ENCODE data around the gene CUBN. TPM values are rescaled to one million over a fixed set of nuclear protein-coding genes. Genes with fewer than 3 reads are reported as not detected.

The CUBN gene
- total RNA-seq, 1 experiment from 2014 or later: 1.3 TPM

DNA sequence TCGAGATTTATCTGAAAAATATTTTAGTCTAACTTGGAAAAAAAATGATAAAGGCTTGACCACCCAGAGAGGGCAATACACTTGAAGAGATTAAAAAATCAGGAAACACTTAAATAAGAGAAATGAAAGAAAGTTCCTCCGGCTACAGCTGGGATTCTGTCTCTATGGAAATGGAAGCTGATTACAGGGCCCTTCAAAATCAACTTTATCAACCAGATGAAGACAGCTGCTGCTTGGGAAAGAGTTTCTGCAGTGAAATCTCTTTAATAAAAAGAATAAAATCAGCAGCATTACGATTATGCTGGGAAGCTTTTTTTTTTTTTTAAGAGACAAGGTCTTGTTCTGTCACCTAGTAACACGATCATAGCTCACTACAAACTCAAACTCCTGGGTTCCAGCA lies 316.9 kb downstream of the CUBN start:
- intact Hi-C loops (cut with micrococcal nuclease; ENCODE audit: unreplicated experiment): no loop called here
- no peaks in the 10 kb centered on the region for H3K9me3 ChIP-seq (ENCODE audit: control insufficient read depth, insufficient read depth, low read depth, low read length)
- H3K4me1 ChIP-seq (ENCODE audit: control insufficient read depth, insufficient read depth, low read length): peaks cover 7% of the 10 kb centered on the region; the same call in 1 of the 2 replicates
- H3K36me3 ChIP-seq (ENCODE audit: control insufficient read depth, insufficient read depth, low read length): no peaks in the 10 kb centered on the region
- no peak overlapping the region for H3K4me3 ChIP-seq (ENCODE audit: low read depth in 2 of 2, low read length in 2 of 2)
- TF ChIP-seq TCF7L2 (IDR thresholded peaks at IDR 0.05; ENCODE audit: low read depth, low read length) (no peak), POLR2AphosphoS5 (IDR thresholded peaks at IDR 0.05; ENCODE audit: low read depth, low read length) (no peak), REST (IDR thresholded peaks at IDR 0.05; ENCODE audit: insufficient read depth in 1 of 2, low read depth in 2 of 2, low read length in 1 of 2) (no peak), SIN3A (IDR thresholded peaks at IDR 0.05; ENCODE audit: borderline replicate concordance, insufficient read depth, low read depth, low read length) (no peak)
- TF ChIP-seq, protein P1, sequence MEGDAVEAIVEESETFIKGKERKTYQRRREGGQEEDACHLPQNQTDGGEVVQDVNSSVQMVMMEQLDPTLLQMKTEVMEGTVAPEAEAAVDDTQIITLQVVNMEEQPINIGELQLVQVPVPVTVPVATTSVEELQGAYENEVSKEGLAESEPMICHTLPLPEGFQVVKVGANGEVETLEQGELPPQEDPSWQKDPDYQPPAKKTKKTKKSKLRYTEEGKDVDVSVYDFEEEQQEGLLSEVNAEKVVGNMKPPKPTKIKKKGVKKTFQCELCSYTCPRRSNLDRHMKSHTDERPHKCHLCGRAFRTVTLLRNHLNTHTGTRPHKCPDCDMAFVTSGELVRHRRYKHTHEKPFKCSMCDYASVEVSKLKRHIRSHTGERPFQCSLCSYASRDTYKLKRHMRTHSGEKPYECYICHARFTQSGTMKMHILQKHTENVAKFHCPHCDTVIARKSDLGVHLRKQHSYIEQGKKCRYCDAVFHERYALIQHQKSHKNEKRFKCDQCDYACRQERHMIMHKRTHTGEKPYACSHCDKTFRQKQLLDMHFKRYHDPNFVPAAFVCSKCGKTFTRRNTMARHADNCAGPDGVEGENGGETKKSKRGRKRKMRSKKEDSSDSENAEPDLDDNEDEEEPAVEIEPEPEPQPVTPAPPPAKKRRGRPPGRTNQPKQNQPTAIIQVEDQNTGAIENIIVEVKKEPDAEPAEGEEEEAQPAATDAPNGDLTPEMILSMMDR (IDR thresholded peaks at IDR 0.05): no peak
- in situ Hi-C loops (cut with HindIII; ENCODE audit: low pct_unique_long_range_greater_than_20kb, low sequenced_read_pairs): no loop called here
- DNase-seq (ENCODE audit: low read depth, low spot score) (no peak), ATAC-seq (no peak)
- H3K27me3 ChIP-seq (ENCODE audit: control insufficient read depth, insufficient read depth, low read length): no peaks in the 10 kb centered on the region
- no peak overlapping the region for H3K27ac ChIP-seq (ENCODE audit: low read length)
- CTCF ChIA-PET: interaction anchor here (0.5 to 0.6 kb wide), 2 partner anchors 463 to 771 kb away, joined by 3 to 4 read pairs; no protein-coding TSS in a partner anchor
- no TSS peak for BruUV-seq (replicated peaks)
- POLR2A ChIA-PET: interaction anchor here (0.5 to 0.6 kb wide), 2 partner anchors 626 to 1257 kb away, joined by 3 to 4 read pairs; no protein-coding TSS in a partner anchor

DNA sequence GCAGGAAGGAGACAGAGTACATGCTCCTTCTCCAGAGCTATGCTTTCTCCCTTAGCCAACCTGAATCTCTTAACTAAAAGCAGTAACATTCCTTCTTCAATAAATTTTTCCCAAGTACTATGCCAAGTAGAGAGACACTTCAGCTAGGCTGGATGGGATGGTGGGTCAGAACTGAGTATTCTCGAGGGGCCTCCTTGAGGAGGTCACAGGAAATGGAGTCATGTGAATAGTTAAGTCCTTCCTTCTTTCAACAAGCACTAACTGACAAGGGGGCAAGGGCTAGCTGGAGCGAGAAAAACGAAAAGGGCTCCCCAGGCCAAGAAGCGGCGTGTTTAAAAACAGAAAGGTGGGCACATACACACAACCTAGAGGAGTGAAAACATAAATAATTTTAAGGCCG lies 317.8 kb downstream of the CUBN start:
- no TSS peak for BruUV-seq (replicated peaks)
- ChIA-PET POLR2A (no interaction called here), CTCF (no interaction called here)
- Histone ChIP-seq H3K9me3 (ENCODE audit: control insufficient read depth, insufficient read depth, low read depth, low read length) (no peaks in the 10 kb centered on the region), H3K27ac (ENCODE audit: low read length) (no peak overlapping the region), H3K4me1 (ENCODE audit: control insufficient read depth, insufficient read depth, low read length) (peaks cover 7% of the 10 kb centered on the region; the same call in 1 of the 2 replicates), H3K36me3 (ENCODE audit: control insufficient read depth, insufficient read depth, low read length) (no peaks in the 10 kb centered on the region), H3K27me3 (ENCODE audit: control insufficient read depth, insufficient read depth, low read length) (no peaks in the 10 kb centered on the region), H3K4me3 (ENCODE audit: low read depth in 2 of 2, low read length in 2 of 2) (no peak overlapping the region)
- intact Hi-C loops (cut with micrococcal nuclease; ENCODE audit: unreplicated experiment) (no loop called here), in situ Hi-C loops (cut with HindIII; ENCODE audit: low pct_unique_long_range_greater_than_20kb, low sequenced_read_pairs) (no loop called here)
- no peak for TF ChIP-seq TCF7L2 (IDR thresholded peaks at IDR 0.05; ENCODE audit: low read depth, low read length)
- TF ChIP-seq SIN3A (IDR thresholded peaks at IDR 0.05; ENCODE audit: borderline replicate concordance, insufficient read depth, low read depth, low read length): no peak
- no peak for TF ChIP-seq REST (IDR thresholded peaks at IDR 0.05; ENCODE audit: insufficient read depth in 1 of 2, low read depth in 2 of 2, low read length in 1 of 2)
- TF ChIP-seq, protein P1 (IDR thresholded peaks at IDR 0.05): no peak
- ATAC-seq (no peak), DNase-seq (ENCODE audit: low read depth, low spot score) (no peak)

Data from Panc1 (cell line).